Measurements from ENCODE around the gene RRM1. TPM values are rescaled to one million over a fixed set of nuclear protein-coding genes. Genes with fewer than 3 reads are reported as not detected.
"Not testable (repeated sequence)": the region's sequence is repeated elsewhere in the genome, so short reads cannot be mapped to it uniquely, and the experiment has no call there.

The RRM1 gene
- polyA plus RNA-seq, 3 donors from 2014 or later: 18.8 to 26.2 (median 25.9) TPM

DNA sequence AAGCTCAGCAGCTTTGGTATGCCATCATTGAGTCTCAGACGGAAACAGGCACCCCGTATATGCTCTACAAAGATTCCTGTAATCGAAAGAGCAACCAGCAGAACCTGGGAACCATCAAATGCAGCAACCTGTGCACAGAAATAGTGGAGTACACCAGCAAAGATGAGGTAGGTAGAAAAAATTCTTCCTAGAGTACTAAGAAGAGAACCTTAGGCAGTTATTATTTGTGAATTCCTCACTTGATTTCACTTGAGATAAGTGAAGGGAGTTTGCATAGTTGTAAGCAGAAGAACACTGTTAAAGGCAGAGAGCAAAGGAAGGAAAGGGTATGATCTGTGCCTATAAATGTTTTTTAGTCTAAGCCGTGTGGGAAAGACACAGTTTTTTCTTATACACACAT lies 28.6 kb downstream of the RRM1 start:
- H3K27ac Mint-ChIP-seq: no peak overlapping the region
- no peaks in the 10 kb centered on the region for H3K4me1 Mint-ChIP-seq
- peaks cover 26 to 61% (median 50%) of the 10 kb centered on the region in 3 donors for H3K36me3 Mint-ChIP-seq
- no peaks in the 10 kb centered on the region for H3K27me3 Mint-ChIP-seq (ENCODE audit: low read depth in 3 of 3)
- H3K4me3 Mint-ChIP-seq: no peak overlapping the region
- no peaks in the 10 kb centered on the region for H3K9me3 Mint-ChIP-seq
- DNase-seq: no peak

DNA sequence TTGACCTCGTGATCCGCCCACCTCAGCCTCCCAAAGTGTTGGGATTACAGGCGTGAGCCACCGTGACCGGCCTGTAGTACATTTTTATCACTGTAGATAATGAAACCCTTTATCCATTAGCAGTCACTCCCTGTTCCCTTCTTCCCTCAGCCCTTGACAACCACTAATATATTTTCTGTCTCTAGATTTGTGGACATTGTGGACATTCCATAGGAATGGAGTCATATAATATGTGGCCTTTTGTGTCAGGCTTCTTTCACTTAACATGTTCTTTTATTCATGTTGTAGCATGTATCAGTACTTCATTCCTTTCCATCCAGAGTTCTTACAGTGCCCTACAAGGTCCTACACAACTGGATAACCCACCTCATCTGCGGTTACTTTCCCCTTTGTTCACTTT lies 30.5 kb downstream of the RRM1 start:
- Mint-ChIP-seq H3K27me3 (ENCODE audit: low read depth in 3 of 3) (no peaks in the 10 kb centered on the region), H3K9me3 (no peaks in the 10 kb centered on the region), H3K4me1 (no peaks in the 10 kb centered on the region), H3K36me3 (peaks cover 26 to 57% (median 47%) of the 10 kb centered on the region in 3 donors), H3K27ac (no peak overlapping the region), H3K4me3 (no peak overlapping the region)
- no peak for DNase-seq

DNA sequence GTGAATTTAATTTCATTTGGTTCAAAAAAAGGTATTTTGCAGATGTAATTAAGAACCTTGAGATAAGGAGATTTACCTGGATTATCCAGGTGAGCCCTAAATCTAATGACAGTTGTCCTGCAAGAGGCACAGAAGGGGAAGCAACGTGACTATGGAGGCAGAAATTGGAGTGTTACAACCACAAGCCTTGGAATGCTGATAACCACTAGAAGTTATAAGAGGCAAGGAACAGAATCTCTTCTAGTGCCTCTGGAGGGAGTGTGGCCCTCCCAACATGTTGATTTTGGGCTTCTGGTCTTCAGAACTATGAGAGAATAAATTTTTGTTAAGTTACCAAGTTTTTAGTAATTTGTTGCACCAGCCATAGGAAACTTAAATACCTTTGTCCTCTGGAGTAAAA lies 32.8 kb downstream of the RRM1 start:
- Mint-ChIP-seq H3K9me3 (no peaks in the 10 kb centered on the region), H3K4me3 (no peak overlapping the region), H3K27me3 (ENCODE audit: low read depth in 3 of 3) (no peaks in the 10 kb centered on the region), H3K36me3 (peaks cover 29 to 46% (median 40%) of the 10 kb centered on the region in 3 donors), H3K27ac (no peak overlapping the region), H3K4me1 (no peaks in the 10 kb centered on the region)
- no peak for DNase-seq

DNA sequence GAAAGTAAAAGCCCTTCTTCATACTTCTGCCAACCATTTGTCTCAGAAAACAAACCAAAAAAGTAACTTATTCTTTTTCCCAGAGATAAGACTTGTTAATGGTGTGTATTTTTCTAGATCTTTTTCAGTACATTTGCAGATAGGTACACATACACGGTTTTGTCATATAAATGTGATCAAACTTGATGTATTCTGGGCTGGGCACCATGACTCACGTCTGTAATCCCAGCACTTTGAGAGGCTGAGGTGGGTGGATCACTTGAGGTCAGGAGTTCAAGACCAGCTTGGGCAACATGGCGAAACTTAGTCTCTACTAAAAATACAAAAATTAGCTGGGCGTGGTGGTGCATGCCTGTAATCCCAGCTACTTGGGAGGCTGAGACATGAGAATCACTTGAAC lies 35.6 kb downstream of the RRM1 start:
- H3K9me3 Mint-ChIP-seq; H3K4me1 Mint-ChIP-seq; H3K27me3 Mint-ChIP-seq (ENCODE audit: low read depth in 3 of 3); DNase-seq; H3K4me3 Mint-ChIP-seq; H3K27ac Mint-ChIP-seq: not testable (repeated sequence)
- H3K36me3 Mint-ChIP-seq: peaks cover 22 to 37% (median 23%) of the 10 kb centered on the region in 3 donors

DNA sequence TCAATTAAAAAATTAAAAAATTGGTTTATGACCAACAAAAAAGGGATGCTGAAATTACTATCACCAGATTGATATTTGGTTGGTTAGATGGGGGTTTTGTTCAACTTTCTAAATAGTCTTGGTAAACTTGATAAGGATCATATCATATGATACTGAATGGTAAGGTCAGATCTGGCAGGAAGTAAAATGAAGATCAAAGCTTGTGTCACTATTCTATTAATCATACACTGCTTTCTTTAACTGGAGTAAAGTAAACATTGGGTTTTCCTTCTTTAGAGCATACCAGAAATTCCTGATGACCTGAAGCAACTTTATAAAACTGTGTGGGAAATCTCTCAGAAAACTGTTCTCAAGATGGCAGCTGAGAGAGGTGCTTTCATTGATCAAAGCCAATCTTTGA lies 40.2 kb downstream of the RRM1 start:
- H3K9me3 Mint-ChIP-seq: peaks cover 0 to 6% (median 2%) of the 10 kb centered on the region in 6 donors
- H3K4me3 Mint-ChIP-seq: no peak overlapping the region
- H3K36me3 Mint-ChIP-seq: peaks cover 24 to 45% (median 38%) of the 10 kb centered on the region in 3 donors
- peak overlapping the region in 1 of 6 donors; percentile 12 for H3K27ac Mint-ChIP-seq
- no peak for DNase-seq
- no peaks in the 10 kb centered on the region for H3K27me3 Mint-ChIP-seq (ENCODE audit: low read depth in 3 of 3)
- no peaks in the 10 kb centered on the region for H3K4me1 Mint-ChIP-seq

DNA sequence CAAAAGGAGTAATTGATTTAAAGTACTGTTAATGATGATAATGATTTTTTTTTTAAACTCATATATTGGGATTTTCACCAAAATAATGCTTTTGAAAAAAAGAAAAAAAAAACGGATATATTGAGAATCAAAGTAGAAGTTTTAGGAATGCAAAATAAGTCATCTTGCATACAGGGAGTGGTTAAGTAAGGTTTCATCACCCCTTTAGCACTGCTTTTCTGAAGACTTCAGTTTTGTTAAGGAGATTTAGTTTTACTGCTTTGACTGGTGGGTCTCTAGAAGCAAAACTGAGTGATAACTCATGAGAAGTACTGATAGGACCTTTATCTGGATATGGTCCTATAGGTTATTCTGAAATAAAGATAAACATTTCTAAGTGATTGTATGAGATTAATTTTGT lies 43.9 kb downstream of the RRM1 start:
- DNase-seq: no peak
- H3K36me3 Mint-ChIP-seq: peaks cover 46 to 62% (median 59%) of the 10 kb centered on the region in 3 donors
- no peak overlapping the region for H3K4me3 Mint-ChIP-seq
- peaks cover 0 to 2% (median 0%) of the 10 kb centered on the region in 3 donors for H3K27me3 Mint-ChIP-seq (ENCODE audit: low read depth in 3 of 3)
- peaks cover 6 to 15% (median 9%) of the 10 kb centered on the region in 6 donors for H3K9me3 Mint-ChIP-seq
- H3K4me1 Mint-ChIP-seq: no peaks in the 10 kb centered on the region
- no peak overlapping the region for H3K27ac Mint-ChIP-seq

DNA sequence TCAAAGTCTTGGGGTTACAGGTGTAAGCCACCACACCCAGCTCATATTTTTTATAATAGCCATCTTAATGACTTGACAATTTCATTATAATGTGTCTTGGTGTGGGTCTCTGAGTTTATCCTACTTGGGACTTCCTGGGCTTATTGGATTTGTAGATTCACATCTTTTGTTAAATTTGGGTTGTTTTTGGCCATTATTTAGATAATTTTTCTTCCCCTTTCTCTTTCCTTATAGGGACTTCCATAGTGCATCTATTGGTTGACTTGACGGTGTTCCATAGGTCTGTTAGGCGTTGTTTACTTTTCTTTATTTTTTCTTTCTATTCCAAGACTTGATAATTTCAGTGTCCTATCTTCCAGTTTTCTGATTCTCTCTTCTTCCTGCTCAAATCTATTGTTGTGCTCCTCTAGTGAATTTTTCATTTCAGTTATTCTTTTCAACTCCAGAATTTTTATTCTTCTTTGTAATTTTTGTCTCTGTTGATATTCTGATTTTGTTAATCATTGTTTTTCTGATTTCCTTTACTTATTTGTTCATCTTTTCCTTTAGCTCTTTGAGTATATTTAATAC lies 45.6 kb downstream of the RRM1 start:
- no peak overlapping the region for H3K27ac Mint-ChIP-seq
- H3K9me3 Mint-ChIP-seq: peaks cover 6 to 15% (median 9%) of the 10 kb centered on the region in 6 donors
- peaks cover 46 to 53% (median 51%) of the 10 kb centered on the region in 3 donors for H3K36me3 Mint-ChIP-seq
- H3K4me3 Mint-ChIP-seq: no peak overlapping the region
- DNase-seq: no peak
- H3K27me3 Mint-ChIP-seq (ENCODE audit: low read depth in 3 of 3): peaks cover 0 to 2% (median 0%) of the 10 kb centered on the region in 3 donors
- H3K4me1 Mint-ChIP-seq: no peaks in the 10 kb centered on the region

DNA sequence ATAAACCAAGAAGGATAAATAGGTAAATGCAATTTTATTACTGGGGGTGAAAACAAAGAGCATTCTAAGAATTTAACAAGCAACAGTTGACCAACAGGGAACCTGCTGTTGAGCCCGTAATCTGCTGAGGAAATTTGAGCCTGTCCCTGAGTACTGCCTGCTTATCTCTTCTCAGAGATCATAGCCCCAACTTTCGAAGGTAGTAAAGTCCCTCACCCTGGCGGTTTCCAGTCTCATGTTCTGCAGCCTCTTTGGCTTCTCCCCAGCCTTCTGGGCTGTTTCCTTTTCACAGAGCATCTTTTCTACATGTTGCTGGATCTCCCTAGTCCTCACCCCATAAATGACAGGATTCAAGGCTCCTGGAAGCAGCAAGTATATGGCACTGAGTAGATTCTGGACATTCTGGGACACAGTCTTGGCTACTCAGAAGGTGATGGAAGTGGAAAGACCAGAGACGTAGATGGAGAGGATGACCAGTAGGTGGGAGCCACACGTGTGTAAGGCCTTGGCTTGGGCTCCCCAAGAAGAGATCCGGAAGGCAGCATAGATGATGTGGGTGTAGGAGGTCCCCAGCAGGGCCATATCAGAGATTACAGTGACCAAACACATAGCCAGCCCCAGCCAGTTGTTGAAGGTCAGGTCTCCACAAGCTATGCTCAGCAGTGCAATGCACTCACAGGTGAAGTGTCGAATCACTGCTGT lies 51.6 kb downstream of the RRM1 start:
- H3K9me3 Mint-ChIP-seq: no peaks in the 10 kb centered on the region
- no peak overlapping the region for H3K27ac Mint-ChIP-seq
- H3K36me3 Mint-ChIP-seq: peaks cover 8 to 15% (median 9%) of the 10 kb centered on the region in 3 donors
- DNase-seq: no peak
- no peaks in the 10 kb centered on the region for H3K27me3 Mint-ChIP-seq (ENCODE audit: low read depth in 3 of 3)
- no peaks in the 10 kb centered on the region for H3K4me1 Mint-ChIP-seq
- H3K4me3 Mint-ChIP-seq: no peak overlapping the region

DNA sequence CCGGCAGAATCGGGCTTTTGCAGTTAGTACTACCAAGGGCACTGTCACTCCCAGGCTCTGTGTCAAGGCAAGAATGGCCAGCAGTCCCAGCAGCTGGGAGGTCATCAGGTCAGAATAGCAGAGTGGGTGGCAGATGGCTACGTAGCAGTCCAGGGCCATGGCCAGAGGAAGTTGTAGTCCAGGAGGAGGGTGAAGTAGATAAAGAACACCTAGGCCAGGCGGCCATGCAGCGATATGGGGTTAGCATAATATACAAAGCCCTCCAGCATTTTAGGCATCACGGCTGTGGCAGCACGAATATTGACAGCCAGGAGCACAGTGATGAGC lies 52.1 kb downstream of the RRM1 start:
- Mint-ChIP-seq H3K36me3 (peaks cover 4 to 11% (median 5%) of the 10 kb centered on the region in 3 donors), H3K4me3 (no peak overlapping the region), H3K27ac (no peak overlapping the region), H3K27me3 (ENCODE audit: low read depth in 3 of 3) (no peaks in the 10 kb centered on the region), H3K4me1 (no peaks in the 10 kb centered on the region), H3K9me3 (no peaks in the 10 kb centered on the region)
- no peak for DNase-seq

DNA sequence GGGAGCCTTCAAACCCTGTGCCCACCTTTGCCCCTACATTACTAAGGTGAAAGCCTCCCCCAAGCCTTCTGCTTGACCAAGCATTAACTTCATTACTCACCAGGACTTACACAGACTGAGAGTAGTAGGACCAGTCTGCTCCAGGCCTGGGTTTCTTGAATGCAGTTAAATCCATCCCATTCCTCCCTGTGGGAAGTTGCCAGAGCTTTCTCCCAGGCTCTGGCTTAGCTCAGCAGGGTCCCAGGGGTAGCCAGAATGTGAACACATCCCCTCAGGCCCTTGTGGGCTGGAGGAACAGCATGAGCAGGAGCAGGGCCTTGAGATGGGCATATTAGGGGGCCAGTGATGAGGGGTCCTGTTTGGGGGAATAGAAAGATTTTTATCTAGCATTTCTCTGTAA lies 59.9 kb downstream of the RRM1 start:
- H3K9me3 Mint-ChIP-seq: peaks cover 0 to under 1% (median 0%) of the 10 kb centered on the region in 6 donors

DNA sequence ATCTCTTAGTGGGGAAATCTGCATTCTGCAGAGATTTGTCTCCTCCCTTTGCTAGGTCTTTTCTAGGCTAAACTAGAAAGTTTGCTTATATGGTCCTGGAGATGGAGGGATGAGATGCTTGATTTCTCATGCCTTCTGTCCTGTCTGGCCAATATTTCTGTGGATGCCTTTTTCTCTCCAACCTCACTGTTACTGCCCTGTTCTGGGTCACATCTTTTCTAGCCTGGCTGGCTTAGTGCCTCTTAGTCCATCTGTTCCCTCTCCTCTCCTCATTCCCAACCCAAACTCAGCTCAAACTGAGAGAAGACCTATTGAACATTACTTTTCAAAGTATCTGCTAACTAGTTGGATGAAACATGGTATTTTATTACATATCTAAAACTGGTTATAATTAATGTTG lies 62.0 kb downstream of the RRM1 start:
- no peak overlapping the region for H3K27ac Mint-ChIP-seq
- H3K9me3 Mint-ChIP-seq: peaks cover 0 to 2% (median 0%) of the 10 kb centered on the region in 6 donors
- H3K4me1 Mint-ChIP-seq: no peaks in the 10 kb centered on the region
- DNase-seq: no peak
- H3K36me3 Mint-ChIP-seq: peaks cover 0 to 4% (median 4%) of the 10 kb centered on the region in 3 donors
- no peaks in the 10 kb centered on the region for H3K27me3 Mint-ChIP-seq (ENCODE audit: low read depth in 3 of 3)
- H3K4me3 Mint-ChIP-seq: no peak overlapping the region

More for the DNA sequence above, 59.9 kb downstream of the RRM1 start:
- H3K27me3 Mint-ChIP-seq (ENCODE audit: low read depth in 3 of 3): no peaks in the 10 kb centered on the region
- no peaks in the 10 kb centered on the region for H3K4me1 Mint-ChIP-seq
- DNase-seq: no peak
- H3K36me3 Mint-ChIP-seq: peaks cover 0 to 4% (median 4%) of the 10 kb centered on the region in 3 donors
- H3K4me3 Mint-ChIP-seq: no peak overlapping the region
- H3K27ac Mint-ChIP-seq: no peak overlapping the region

DNA sequence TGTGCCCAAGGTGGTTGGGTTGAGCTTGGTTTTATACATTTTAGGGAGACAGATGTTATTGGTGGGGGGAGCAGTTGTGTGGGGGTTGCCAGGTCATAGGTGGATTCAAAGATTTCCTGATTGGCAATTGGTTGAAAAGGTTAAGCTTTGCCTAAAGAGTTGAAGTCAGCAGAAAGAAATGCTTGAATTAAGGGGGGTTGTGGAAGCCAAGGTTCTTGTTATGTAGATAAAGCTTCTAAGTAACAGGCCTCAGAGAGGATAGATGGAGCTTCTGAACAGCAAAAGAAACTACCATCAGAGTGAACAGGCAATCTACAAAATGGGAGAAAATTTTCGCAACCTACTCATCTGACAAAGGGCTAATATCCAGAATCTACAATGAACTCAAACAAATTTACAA lies 64.2 kb downstream of the RRM1 start:
- not testable (repeated sequence) for H3K9me3 Mint-ChIP-seq; H3K27me3 Mint-ChIP-seq (ENCODE audit: low read depth in 3 of 3); H3K4me1 Mint-ChIP-seq; DNase-seq; H3K4me3 Mint-ChIP-seq; H3K36me3 Mint-ChIP-seq; H3K27ac Mint-ChIP-seq

DNA sequence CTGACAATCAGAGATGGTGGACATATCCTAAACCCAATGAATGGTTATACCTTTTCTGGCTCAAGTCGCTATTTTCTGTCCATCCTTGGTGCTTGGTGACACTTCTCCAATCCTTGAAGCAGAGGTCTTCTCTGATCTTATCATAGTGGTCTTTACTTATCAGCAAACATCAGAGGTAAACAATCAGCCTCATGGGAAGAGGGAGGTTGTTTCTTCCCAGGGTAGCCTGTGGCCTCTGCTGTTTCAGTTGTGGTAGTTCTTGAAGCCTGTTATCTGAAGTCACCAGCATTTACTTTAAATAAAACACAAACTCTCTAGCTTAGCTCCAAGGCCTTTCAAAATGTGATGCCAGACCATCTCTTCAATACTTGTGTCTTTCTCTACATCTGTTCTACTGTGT lies 66.7 kb downstream of the RRM1 start:
- H3K27me3 Mint-ChIP-seq (ENCODE audit: low read depth in 3 of 3): no peaks in the 10 kb centered on the region
- H3K36me3 Mint-ChIP-seq: peaks cover 0 to 4% (median 4%) of the 10 kb centered on the region in 3 donors
- H3K4me1 Mint-ChIP-seq: no peaks in the 10 kb centered on the region
- no peak for DNase-seq
- H3K27ac Mint-ChIP-seq: no peak overlapping the region
- H3K4me3 Mint-ChIP-seq: no peak overlapping the region
- H3K9me3 Mint-ChIP-seq: peaks cover 0 to 2% (median 0%) of the 10 kb centered on the region in 6 donors

DNA sequence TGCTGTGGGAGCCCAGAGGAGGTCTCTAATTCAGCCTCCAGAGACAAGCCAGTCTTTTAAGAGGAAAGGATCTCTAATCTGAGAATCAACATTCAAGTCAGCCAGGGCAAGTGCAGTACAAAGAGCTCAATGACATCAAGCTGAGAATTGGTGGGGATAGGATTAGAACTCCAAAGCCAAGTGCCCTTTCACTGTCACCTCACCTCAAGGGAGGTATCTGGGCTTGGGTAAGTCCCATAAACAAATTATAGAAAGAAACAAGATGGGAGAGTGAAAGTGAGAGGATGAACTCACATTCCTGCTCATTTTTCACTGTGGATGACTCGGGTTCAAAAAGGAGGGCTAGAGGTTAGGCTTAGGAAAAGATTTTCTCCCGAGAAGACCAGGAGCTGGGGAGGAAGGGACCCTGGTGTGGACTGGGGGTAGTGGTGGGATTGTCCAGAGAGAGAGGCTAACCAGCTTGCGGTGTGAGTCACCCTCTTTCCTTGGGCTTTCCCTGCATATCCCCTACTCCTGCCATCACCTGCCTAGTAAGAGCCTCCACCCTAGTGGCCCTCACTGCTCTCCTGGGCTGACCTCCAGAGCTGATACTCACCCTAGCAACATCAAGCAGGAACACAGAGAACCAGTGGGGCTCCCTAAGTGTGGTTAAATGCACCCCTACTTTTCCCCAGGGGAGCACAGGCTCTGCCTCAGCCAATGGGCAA lies 70.4 kb downstream of the RRM1 start:
- Mint-ChIP-seq H3K27me3 (ENCODE audit: low read depth in 3 of 3) (no peaks in the 10 kb centered on the region), H3K9me3 (peaks cover 0 to 2% (median 0%) of the 10 kb centered on the region in 6 donors), H3K4me1 (no peaks in the 10 kb centered on the region), H3K4me3 (no peak overlapping the region), H3K27ac (no peak overlapping the region), H3K36me3 (no peaks in the 10 kb centered on the region)
- no peak for DNase-seq
